Effector memory CD4-positive, alpha-beta T cell (primary cell): Measurements from ENCODE around the gene SPDYE9.
"Not testable (repeated sequence)": the region's sequence is repeated elsewhere in the genome, so short reads cannot be mapped to it uniquely, and the experiment has no call there.

Experiments
- DNase-seq, 3 donors: peaks; one replicate each; pipeline ENCODE4 v3.0.0-alpha.2; 2020
- H3K27ac ChIP-seq: 2 replicates; pipeline ENCODE4 v1.7.0; 2013; ENCODE audit warnings: mild to moderate bottlenecking, low read length, moderate library complexity; ENCODE audit not compliant: insufficient read depth, poor library complexity, severe bottlenecking
- H3K27me3 ChIP-seq: replicated peaks from 2 replicates; pipeline ENCODE4 v1.7.0; 2013; ENCODE audit warnings: mild to moderate bottlenecking, low read length; ENCODE audit not compliant: insufficient read depth, control insufficient read depth, poor library complexity, severe bottlenecking
- H3K36me3 ChIP-seq: 2 replicates; pipeline ENCODE4 v1.7.0; 2013; ENCODE audit warnings: mild to moderate bottlenecking, low read length, moderate library complexity; ENCODE audit not compliant: control insufficient read depth, insufficient read depth
- H3K4me1 ChIP-seq: 2 replicates; pipeline ENCODE4 v1.7.0; 2013; ENCODE audit warnings: low read length, mild to moderate bottlenecking; ENCODE audit not compliant: control insufficient read depth, insufficient read depth, poor library complexity, severe bottlenecking
- H3K4me3 ChIP-seq: 2 replicates; pipeline ENCODE4 v1.7.0; 2013; ENCODE audit warnings: low read length, low read depth, mild to moderate bottlenecking; ENCODE audit not compliant: insufficient read depth, poor library complexity, severe bottlenecking
- H3K9me3 ChIP-seq: 2 replicates; pipeline ENCODE4 v1.7.0; 2013; ENCODE audit warnings: mild to moderate bottlenecking, low read length, moderate library complexity; ENCODE audit not compliant: control insufficient read depth
- total RNA-seq, 3 donors: gene quantifications; one replicate each; lab custom pipeline; 2026; lab: John Stamatoyannopoulos, UW

The SPDYE9 gene, protein sequence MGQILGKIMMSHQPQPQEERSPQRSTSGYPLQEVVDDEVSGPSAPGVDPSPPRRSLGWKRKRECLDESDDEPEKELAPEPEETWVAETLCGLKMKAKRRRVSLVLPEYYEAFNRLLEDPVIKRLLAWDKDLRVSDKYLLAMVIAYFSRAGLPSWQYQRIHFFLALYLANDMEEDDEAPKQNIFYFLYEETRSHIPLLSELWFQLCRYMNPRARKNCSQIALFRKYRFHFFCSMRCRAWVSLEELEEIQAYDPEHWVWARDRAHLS
- total RNA-seq: 0 reads per million in 3 donors

DNA sequence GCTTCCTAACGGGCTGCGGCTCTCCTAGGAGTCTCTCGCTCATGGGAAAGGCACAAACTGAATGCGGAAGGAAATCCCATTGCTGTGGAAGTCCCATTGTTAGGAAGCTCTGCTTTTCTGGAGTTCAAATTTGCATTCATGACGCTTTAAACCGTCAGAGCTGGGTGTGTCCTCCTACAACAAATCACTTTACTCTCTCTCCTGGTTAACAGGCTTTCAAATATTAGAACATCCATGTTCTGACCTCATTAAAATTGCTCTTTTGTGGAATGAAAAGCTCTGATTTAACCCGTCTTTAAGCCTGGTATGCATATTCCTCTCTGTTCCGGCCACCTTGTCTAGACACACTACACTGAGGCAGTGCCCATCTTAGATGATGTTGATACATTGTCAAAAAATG is at the start of gene SPDYE9:
Gene SPDYE9, minus strand, starts transcription at position 101 of the 400 bp plus-strand sequence. CDS start 1,800 bp downstream, outside the sequence.
- H3K36me3 ChIP-seq, H3K27ac ChIP-seq, H3K27me3 ChIP-seq, H3K4me1 ChIP-seq, H3K4me3 ChIP-seq, H3K9me3 ChIP-seq, DNase-seq: not testable (repeated sequence)

DNA sequence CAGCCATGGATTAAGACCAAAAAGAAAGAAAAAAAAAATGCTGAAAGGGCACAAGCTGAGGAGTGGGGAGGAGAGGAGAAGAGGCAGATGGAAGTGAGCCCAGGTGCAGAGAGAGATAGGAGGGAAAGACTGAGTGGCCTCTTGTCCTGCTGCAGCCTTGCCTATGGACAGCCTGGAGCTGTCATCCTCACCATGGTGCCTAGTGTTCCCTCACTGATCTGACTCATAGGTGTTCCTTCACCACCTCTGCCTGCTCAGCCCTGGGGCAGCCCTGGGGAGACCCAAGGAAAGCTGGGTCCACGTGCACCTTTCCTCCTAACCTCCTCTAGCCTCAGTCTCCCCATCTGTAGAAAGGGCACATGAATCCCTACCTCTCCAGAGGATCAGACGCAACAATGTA is 49.0 kb upstream of the SPDYE9 start:
- H3K9me3 ChIP-seq, DNase-seq, H3K27me3 ChIP-seq, H3K27ac ChIP-seq, H3K4me3 ChIP-seq, H3K36me3 ChIP-seq, H3K4me1 ChIP-seq: not testable (repeated sequence)

- H3K27me3 ChIP-seq, DNase-seq, H3K9me3 ChIP-seq, H3K4me3 ChIP-seq, H3K36me3 ChIP-seq, H3K27ac ChIP-seq, H3K4me1 ChIP-seq: not testable (repeated sequence)
Observed at GRCh38 chr7:73132651-73133217, 46.9 kb upstream of the SPDYE9 start.

DNA sequence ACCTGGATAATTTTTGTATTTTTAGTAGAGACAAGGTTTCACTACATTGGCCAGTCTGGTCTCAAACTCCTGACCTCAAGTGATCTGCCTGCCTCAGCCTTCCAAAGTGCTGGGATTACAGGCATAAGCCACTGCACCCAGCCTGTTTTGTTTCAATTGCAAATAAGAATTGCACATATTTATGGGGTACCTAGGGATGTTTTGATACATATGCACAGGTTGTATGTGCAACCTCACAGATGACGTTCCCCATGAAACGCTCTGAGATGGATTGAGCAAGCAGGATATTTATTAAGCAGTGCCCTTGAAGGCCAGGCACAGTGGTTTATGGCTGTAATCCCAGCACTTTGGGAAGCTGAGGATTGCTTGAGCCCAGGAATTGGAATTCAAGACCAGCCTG is 44.8 kb upstream of the SPDYE9 start:
- not testable (repeated sequence) for H3K36me3 ChIP-seq, DNase-seq, H3K27ac ChIP-seq, H3K9me3 ChIP-seq, H3K4me1 ChIP-seq, H3K4me3 ChIP-seq, H3K27me3 ChIP-seq

GRCh38 chr7:73124126-73124525 is 38.3 kb upstream of the SPDYE9 start:
- not testable (repeated sequence) for DNase-seq, H3K27ac ChIP-seq, H3K4me1 ChIP-seq, H3K36me3 ChIP-seq, H3K27me3 ChIP-seq, H3K9me3 ChIP-seq, H3K4me3 ChIP-seq

DNA sequence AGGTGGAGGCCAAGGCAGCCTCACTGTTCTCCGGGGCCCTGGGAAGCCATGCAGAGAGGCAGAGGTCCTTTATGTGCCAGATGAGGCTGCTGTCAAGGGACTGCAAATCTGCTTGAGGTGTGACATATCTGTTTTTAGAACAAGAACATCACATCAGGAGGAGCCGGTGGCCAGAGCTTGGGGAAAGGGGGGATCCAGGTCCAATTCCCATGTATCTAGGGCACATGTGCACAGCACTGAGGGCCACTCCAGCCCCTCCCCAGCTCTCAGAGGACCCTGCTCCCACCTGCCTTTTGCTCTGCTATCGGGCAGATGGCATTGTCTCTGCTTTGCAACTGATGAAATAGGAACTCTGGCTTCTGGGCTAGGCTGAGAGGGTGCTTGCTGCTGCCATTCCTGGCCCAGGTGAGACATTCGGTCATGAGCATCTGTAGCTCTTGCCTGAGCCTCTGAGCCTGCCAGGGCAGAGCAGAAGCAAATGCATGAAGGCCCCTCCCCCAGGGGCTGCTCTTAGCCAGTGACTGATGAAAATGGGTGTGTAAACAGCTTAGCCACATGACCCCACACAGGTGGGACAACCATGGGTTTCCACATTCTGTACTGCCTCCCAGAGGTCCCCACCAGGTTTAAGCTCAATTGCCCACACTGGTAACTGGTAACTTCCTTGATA is 37.1 kb upstream of the SPDYE9 start:
- not testable (repeated sequence) for DNase-seq, H3K4me1 ChIP-seq, H3K36me3 ChIP-seq, H3K9me3 ChIP-seq, H3K4me3 ChIP-seq, H3K27me3 ChIP-seq, H3K27ac ChIP-seq

DNA sequence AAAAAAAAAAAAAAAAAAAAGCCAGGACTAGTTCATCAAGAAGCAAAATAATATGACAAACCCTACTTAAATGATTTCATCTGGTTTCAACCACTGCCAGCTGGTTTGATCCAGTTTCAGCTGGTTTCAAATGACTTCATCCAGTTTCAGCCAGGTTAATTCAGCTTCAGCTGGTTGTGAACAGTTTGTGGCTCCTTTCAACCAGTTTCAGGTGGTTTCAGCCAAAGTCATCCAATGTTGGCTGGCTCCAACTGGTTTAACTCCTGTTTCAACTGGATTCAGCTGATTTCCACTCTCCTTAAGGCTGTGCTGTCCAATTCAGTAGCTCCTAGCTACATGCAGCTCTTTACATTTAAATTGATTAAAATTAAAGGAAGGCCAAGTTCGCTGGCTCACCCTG is 32.3 kb upstream of the SPDYE9 start:
- H3K4me1 ChIP-seq: not testable (repeated sequence)

GRCh38 chr7:73057811-73058210 is 28.0 kb downstream of the SPDYE9 start, which contains the start of gene SPDYE11:
Gene SPDYE11 (minus strand): TSS chr7:73057911. CDS start chr7:73056111, 1,800 bp downstream.
- H3K4me1 ChIP-seq, H3K27me3 ChIP-seq, DNase-seq, H3K36me3 ChIP-seq, H3K27ac ChIP-seq, H3K9me3 ChIP-seq, H3K4me3 ChIP-seq: not testable (repeated sequence)

More for the DNA sequence above, 32.3 kb upstream of the SPDYE9 start:
- not testable (repeated sequence) for DNase-seq, H3K27ac ChIP-seq, H3K4me3 ChIP-seq, H3K36me3 ChIP-seq, H3K27me3 ChIP-seq, H3K9me3 ChIP-seq

GRCh38 chr7:73029666-73030065 is 56.2 kb downstream of the SPDYE9 start, which contains the start of gene SPDYE8:
Gene SPDYE8 (minus strand): TSS chr7:73029766. CDS start chr7:73027966, 1,800 bp downstream.
- H3K36me3 ChIP-seq, H3K4me1 ChIP-seq, H3K27me3 ChIP-seq, H3K9me3 ChIP-seq, DNase-seq, H3K27ac ChIP-seq, H3K4me3 ChIP-seq: not testable (repeated sequence)
